Neural cell (in vitro differentiated cells): ENCODE results near the gene MOB2.

Source experiments
- EZH2 ChIP-seq: fragments of 200-600, 300-800 bp; shearing (Covaris generic), sonication (generic); IDR thresholded peaks from 2 replicates; pipeline ENCODE4 v1.6.1; 2014; ENCODE audit warnings: antibody characterized with exemption, low read length, borderline replicate concordance, mild to moderate bottlenecking; ENCODE audit not compliant: insufficient read depth, poor library complexity, severe bottlenecking
- MXI1 ChIP-seq: fragments of 450-650 bp; conservative IDR thresholded peaks from 2 replicates; pipeline ENCODE4 v1.6.1; 2014; ENCODE audit warnings: antibody characterized with exemption, mild to moderate bottlenecking; ENCODE audit not compliant: poor library complexity, severe bottlenecking
- SMC3 ChIP-seq: fragments of 450-650 bp; conservative IDR thresholded peaks from 2 replicates; pipeline ENCODE4 v1.6.1; 2014; ENCODE audit warnings: antibody characterized with exemption, mild to moderate bottlenecking, moderate library complexity; ENCODE audit not compliant: poor library complexity
- TF ChIP-seq, protein P1 (sequence below): fragments of 450-650 bp; IDR thresholded peaks from 2 replicates; pipeline ENCODE4 v1.5.1; 2014; ENCODE audit warnings: antibody characterized with exemption, mild to moderate bottlenecking, moderate library complexity; ENCODE audit not compliant: poor library complexity, severe bottlenecking

GRCh38 chr11:1496091-1496760 lies 9.6 kb upstream of the MOB2 start:
- no peak for TF ChIP-seq EZH2
- TF ChIP-seq, protein P1, sequence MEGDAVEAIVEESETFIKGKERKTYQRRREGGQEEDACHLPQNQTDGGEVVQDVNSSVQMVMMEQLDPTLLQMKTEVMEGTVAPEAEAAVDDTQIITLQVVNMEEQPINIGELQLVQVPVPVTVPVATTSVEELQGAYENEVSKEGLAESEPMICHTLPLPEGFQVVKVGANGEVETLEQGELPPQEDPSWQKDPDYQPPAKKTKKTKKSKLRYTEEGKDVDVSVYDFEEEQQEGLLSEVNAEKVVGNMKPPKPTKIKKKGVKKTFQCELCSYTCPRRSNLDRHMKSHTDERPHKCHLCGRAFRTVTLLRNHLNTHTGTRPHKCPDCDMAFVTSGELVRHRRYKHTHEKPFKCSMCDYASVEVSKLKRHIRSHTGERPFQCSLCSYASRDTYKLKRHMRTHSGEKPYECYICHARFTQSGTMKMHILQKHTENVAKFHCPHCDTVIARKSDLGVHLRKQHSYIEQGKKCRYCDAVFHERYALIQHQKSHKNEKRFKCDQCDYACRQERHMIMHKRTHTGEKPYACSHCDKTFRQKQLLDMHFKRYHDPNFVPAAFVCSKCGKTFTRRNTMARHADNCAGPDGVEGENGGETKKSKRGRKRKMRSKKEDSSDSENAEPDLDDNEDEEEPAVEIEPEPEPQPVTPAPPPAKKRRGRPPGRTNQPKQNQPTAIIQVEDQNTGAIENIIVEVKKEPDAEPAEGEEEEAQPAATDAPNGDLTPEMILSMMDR: no peak
- no peak for TF ChIP-seq SMC3
- no peak for TF ChIP-seq MXI1
